HepG2 (cell line): ENCODE measurements around the gene CNN3. TPM values are rescaled to one million over a fixed set of nuclear protein-coding genes. Genes with fewer than 3 reads are reported as not detected.
A peak's percentile ranks its signal among the peaks of the same experiment; 100 is the strongest.

Source experiments
- ATAC-seq: fragments of 200-7000 bp; cut with Tn5 transposase; 3 replicates; pipeline ENCODE4 v1.9.1; 2020; ENCODE audit warnings: mild to moderate bottlenecking, moderate library complexity
- BruUV-seq: library from RNA; stranded (reverse); fragments of 400-500 nt; replicated peaks from 2 replicates; lab custom pipeline; 2021; lab: Mats Ljungman, UMichigan
- CTCF ChIA-PET: fragments of 300-600 bp; formaldehyde crosslinking; extraction: SDS; loops from one replicate; lab custom pipeline; 2021; ENCODE audit warnings: low total read pairs, inconsistent platforms, low intra/inter-chr PET ratio; lab: Yijun Ruan, JAX
- POLR2A ChIA-PET: fragments of 350-600 bp; sonication (Branson Sonifier 250); formaldehyde crosslinking; loops from one replicate; lab custom pipeline; 2020; ENCODE audit warnings: antibody characterized with exemption, inconsistent platforms; lab: Yijun Ruan, JAX
- DNase-seq: peaks from one replicate; pipeline ENCODE4 v3.0.0-alpha.2; 2015; ENCODE audit warnings: low spot score
- FAIRE-seq: peaks from 3 replicates; lab custom pipeline; 2011; peaks lifted over from hg19 to GRCh38; lab: Jason Lieb, UNC
- H2AFZ ChIP-seq: one replicate; pipeline ENCODE4 v1.6.1; 2011; ENCODE audit warnings: low read length, inconsistent platforms
- H3K27ac ChIP-seq: fragments of 300-600 bp; 3 replicates; pipeline ENCODE4 v1.8.0; 2011; ENCODE audit warnings: mixed run types, mild to moderate bottlenecking, mixed read lengths, low read length, inconsistent platforms; ENCODE audit not compliant: insufficient read depth; ENCODE audit errors: extremely low read length
- H3K27me3 ChIP-seq, 2 experiments: fragments of 200-600 bp in 1 of 2; 2 replicates in 1 of 2; 3 replicates in 1 of 2; pipeline versions ENCODE4 v1.6.0 to v1.8.0; 2011; ENCODE audit warnings: low read length in 2 of 2, mild to moderate bottlenecking in 2 of 2, moderate library complexity in 2 of 2, inconsistent platforms in 1 of 2; ENCODE audit not compliant: insufficient read depth in 2 of 2, control insufficient read depth in 1 of 2
- H3K36me3 ChIP-seq, 2 experiments: fragments of 200-600 bp in 1 of 2; replicated peaks in 1 of 2; 2 replicates in 1 of 2; 3 replicates in 1 of 2; pipeline versions ENCODE4 v1.5.1 to v1.8.0; 2011; ENCODE audit warnings: low read length in 2 of 2, inconsistent platforms in 1 of 2; ENCODE audit not compliant: insufficient read depth in 2 of 2, control insufficient read depth in 1 of 2
- H3K4me1 ChIP-seq: 2 replicates; pipeline ENCODE4 v1.5.1; 2012; ENCODE audit warnings: low read length, inconsistent platforms; ENCODE audit not compliant: insufficient read depth
- H3K4me2 ChIP-seq: 2 replicates; pipeline ENCODE4 v1.6.0; 2011; ENCODE audit warnings: low read depth, low read length, inconsistent platforms
- H3K4me3 ChIP-seq, 3 experiments: fragments of 200-600 bp in 1 of 3; sonication (generic), shearing (Covaris generic) in 1 of 3; replicated peaks in 1 of 3; 2 replicates each; pipeline ENCODE4 v1.5.1; 2011 to 2016; ENCODE audit warnings: low read length in 3 of 3, inconsistent platforms in 2 of 3, low read depth in 2 of 3, mild to moderate bottlenecking in 2 of 3, control low read depth in 1 of 3, mixed read lengths in 1 of 3; ENCODE audit not compliant: insufficient read depth in 1 of 3
- H3K79me2 ChIP-seq: one replicate; pipeline ENCODE4 v1.6.1; 2011; ENCODE audit warnings: low read length, inconsistent platforms; ENCODE audit not compliant: insufficient read depth
- H3K9ac ChIP-seq: 2 replicates; pipeline ENCODE4 v1.6.0; 2011; ENCODE audit warnings: mild to moderate bottlenecking, low read depth, low read length, inconsistent platforms; ENCODE audit not compliant: insufficient read depth
- H3K9me3 ChIP-seq: 2 replicates; pipeline ENCODE4 v1.5.1; 2012; ENCODE audit warnings: mild to moderate bottlenecking, low read length
- H4K20me1 ChIP-seq: 2 replicates; pipeline ENCODE4 v1.6.0; 2011; ENCODE audit warnings: inconsistent platforms, mild to moderate bottlenecking, low read length, moderate library complexity; ENCODE audit not compliant: insufficient read depth
- E2F5 ChIP-seq: sonication (generic); formaldehyde crosslinking; conservative IDR thresholded peaks from 2 replicates; pipeline ENCODE4 v1.4.0; 2020; ENCODE audit warnings: missing genetic modification reagents
- GATA4 ChIP-seq: sonication (generic); IDR thresholded peaks from 2 replicates; pipeline ENCODE4 v1.6.1; 2016; ENCODE audit warnings: antibody characterized with exemption, low read depth, borderline replicate concordance
- GFI1 ChIP-seq: sonication (generic); formaldehyde crosslinking; IDR thresholded peaks from 2 replicates; pipeline ENCODE4 v1.5.0; 2020; ENCODE audit warnings: missing genetic modification reagents, mild to moderate bottlenecking, borderline replicate concordance
- HNF1A ChIP-seq, 2 experiments: sonication (generic) in 1 of 2; formaldehyde crosslinking in 1 of 2; IDR thresholded peaks; 2 replicates each; pipeline versions ENCODE4 v1.4.0 to v1.6.1; 2016 to 2020; ENCODE audit warnings: borderline replicate concordance in 1 of 2, low read depth in 1 of 2, mild to moderate bottlenecking in 1 of 2, missing genetic modification reagents in 1 of 2
- NFE2L2 ChIP-seq: fragments of 150-350 bp; IDR thresholded peaks from 2 replicates; pipeline ENCODE4 v1.6.1; 2014; ENCODE audit warnings: low read length
- PHF21A ChIP-seq: sonication (generic); formaldehyde crosslinking; IDR thresholded peaks from 2 replicates; pipeline ENCODE4 v1.5.0; 2020; ENCODE audit warnings: mild to moderate bottlenecking, missing genetic modification reagents
- PRDM10 ChIP-seq: sonication (generic); formaldehyde crosslinking; IDR thresholded peaks from 2 replicates; pipeline ENCODE4 v1.4.0; 2020; ENCODE audit warnings: low read depth, missing genetic modification reagents
- SMYD3 ChIP-seq: sonication (generic); formaldehyde crosslinking; IDR thresholded peaks from 2 replicates; pipeline ENCODE4 v1.8.1; 2023; ENCODE audit warnings: mild to moderate bottlenecking, missing genetic modification reagents
- STAT5B ChIP-seq: sonication (generic); formaldehyde crosslinking; IDR thresholded peaks from 2 replicates; pipeline ENCODE4 v1.4.0; 2020; ENCODE audit warnings: missing genetic modification reagents
- ZBTB3 ChIP-seq: sonication (generic); formaldehyde crosslinking; IDR thresholded peaks from 2 replicates; pipeline ENCODE4 v1.4.0; 2020; ENCODE audit warnings: low read depth, mild to moderate bottlenecking, moderate library complexity, missing genetic modification reagents, borderline replicate concordance
- ZBTB7B ChIP-seq: sonication (generic); formaldehyde crosslinking; IDR thresholded peaks from 2 replicates; pipeline ENCODE4 v1.4.0; 2020; ENCODE audit warnings: missing genetic modification reagents
- ZFP36 ChIP-seq: fragments of 150-350 bp; IDR thresholded peaks from 2 replicates; pipeline ENCODE4 v1.6.1; 2018; ENCODE audit warnings: borderline replicate concordance, low read length, low read depth; ENCODE audit not compliant: partially characterized antibody
- ZNF136 ChIP-seq: sonication (generic); formaldehyde crosslinking; IDR thresholded peaks from 2 replicates; pipeline ENCODE4 v1.8.1; 2022; ENCODE audit warnings: low read depth, mild to moderate bottlenecking, moderate library complexity, missing genetic modification reagents
- ZNF7 ChIP-seq: IDR thresholded peaks from 2 replicates; pipeline ENCODE4 v1.6.1; 2016; ENCODE audit warnings: missing biosample characterization, missing genetic modification reagents
- ZNF772 ChIP-seq: sonication (generic); formaldehyde crosslinking; IDR thresholded peaks from 2 replicates; pipeline ENCODE4 v1.5.0; 2020; ENCODE audit warnings: mild to moderate bottlenecking, missing genetic modification reagents
- WGBS: methylation state at CpG from one replicate; pipeline ENCODE4 v1.1.6; 2017; ENCODE audit warnings: low lambda C conversion rate; 5-methylcytosine and 5-hydroxymethylcytosine counted together
- in situ Hi-C: cut with HindIII; loops from 2 replicates; pipeline ENCODE4 v1.10.0; 2017; ENCODE audit warnings: low pct_unique_long_range_greater_than_20kb; ENCODE audit not compliant: extremely low pct_ligation_motif_present
- intact Hi-C: fragments of 100-400 bp; cut with micrococcal nuclease; formaldehyde crosslinking; loops from one replicate; pipeline ENCODE4 v1.10.0; 2022; ENCODE audit not compliant: unreplicated experiment
- polyA plus RNA-seq, 8 experiments: library from polyadenylated mRNA; depleted of rRNA in 3 of 8; stranded (reverse) in 7 of 8; unstranded in 1 of 8; fragments of >200 nt; fragmentation: Illumina TruSeq in 4 of 8; extraction: Trizol in 4 of 8; gene quantifications; 2 replicates each; pipeline versions ENCODE4 v1.2.1 to v1.2.3, GENCODE V29; 2011 to 2016; ENCODE audit warnings: low read depth in 4 of 8, missing spikeins in 1 of 8, mixed read lengths in 1 of 8; ENCODE audit not compliant: insufficient read depth in 1 of 8
- total RNA-seq, 5 experiments: library from RNA; depleted of rRNA; stranded (reverse); fragments of >200 nt; fragmentation: Illumina TruSeq; extraction: Trizol; gene quantifications; 2 replicates each; pipeline ENCODE4 v1.2.3, GENCODE V29; 2016; ENCODE audit warnings: low read depth in 1 of 5

Gene CNN3
- total and polyA plus RNA-seq, 2 of the 13 experiments (the other 11 are each of a cell fraction or from before 2014, with no cell fraction given) = 113 to 223 TPM

GRCh38 chr1:94883691-94884090 lies 43.2 kb downstream of the CNN3 start:
- DNase-seq (peak; percentile 47), ATAC-seq (peak; percentile 75), FAIRE-seq (peak; percentile 30)
- no peaks in the 10 kb centered on the region for H4K20me1 ChIP-seq
- TF ChIP-seq ZBTB3 (no peak), SMYD3 (CRISPR knock-in tag) (no peak), GATA4 (no peak), GFI1 (CRISPR knock-in tag) (no peak), E2F5 (CRISPR knock-in tag) (no peak), ZFP36 (no peak), NFE2L2 (no peak), HNF1A (IDR thresholded peaks at IDR 0.05; ENCODE audit: low read depth) (no peak), HNF1A (CRISPR knock-in tag; IDR thresholded peaks at IDR 0.05; ENCODE audit: borderline replicate concordance) (no peak), PRDM10 (CRISPR knock-in tag) (peak; percentile 64; the same call in 1 of the 2 replicates), STAT5B (CRISPR knock-in tag) (no peak), ZNF7 (CRISPR knock-in tag) (no peak), ZBTB7B (CRISPR knock-in tag) (0 out of 2 replicates have a peak, but pooled peaks have one; percentile 8), PHF21A (CRISPR knock-in tag) (0 out of 2 replicates have a peak, but pooled peaks have one; percentile 38), ZNF136 (CRISPR knock-in tag) (no peak), ZNF772 (CRISPR knock-in tag) (no peak)
- H3K4me3 ChIP-seq = peak overlapping the region in 1 of 3 experiments; percentile 24; a peak in 2 of 6 replicates
- no peak overlapping the region; the same call in 1 of the 2 replicates for H3K9ac ChIP-seq
- no TSS peak for BruUV-seq
- intact Hi-C loops = no loop called here
- no peaks in the 10 kb centered on the region for H3K36me3 ChIP-seq
- in situ Hi-C loops = no loop called here
- CTCF ChIA-PET = no interaction called here
- H3K79me2 ChIP-seq = no peaks in the 10 kb centered on the region
- no peaks in the 10 kb centered on the region for H3K27me3 ChIP-seq
- peak overlapping the region; percentile 17 for H2AFZ ChIP-seq
- POLR2A ChIA-PET = interaction anchor here (1.1 to 1.6 kb wide), 2 partner anchors 9 to 350 kb away, joined by 3 to 4 read pairs; partner anchors contain the start of gene RWDD3
- H3K9me3 ChIP-seq = no peaks in the 10 kb centered on the region
- 48% methylated on average over 4 of the region's 4 CpGs for WGBS
- H3K27ac ChIP-seq = peak overlapping the region; percentile 52
- H3K4me1 ChIP-seq = peaks cover 33% of the 10 kb centered on the region
- peak overlapping the region; percentile 78 for H3K4me2 ChIP-seq
